NCI-H2227 (cell line): Measurements from ENCODE around the gene PDCD1.
"Not testable (repeated sequence)": the region's sequence is repeated elsewhere in the genome, so short reads cannot be mapped to it uniquely, and the experiment has no call there.

Source experiments
- DNase-seq: peaks from one replicate; lab custom pipeline; 2025; ENCODE audit not compliant: unreplicated experiment; lab: John Stamatoyannopoulos, UW

The PDCD1 gene

DNA sequence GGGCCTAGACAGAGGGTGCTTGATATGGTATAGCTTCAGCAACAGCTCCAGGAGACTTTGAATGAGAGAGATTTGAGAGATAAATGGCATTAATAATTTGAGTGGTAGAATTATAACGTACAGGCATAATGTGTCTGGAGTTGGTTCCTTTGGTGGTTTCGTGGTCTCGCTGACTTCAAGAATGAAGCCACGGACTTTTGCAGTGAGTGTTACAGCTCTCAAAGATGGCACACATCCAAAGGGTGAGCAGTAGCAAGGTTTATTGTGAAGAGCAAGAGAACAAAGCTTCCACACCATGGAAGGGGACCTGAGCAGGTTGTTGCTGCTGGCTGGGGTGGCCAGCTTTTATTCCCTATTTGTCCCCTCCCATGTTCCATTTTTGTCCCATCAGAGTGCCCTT lies 23.1 kb downstream of the PDCD1 start:
- no peak for DNase-seq

- DNase-seq = no peak
Observed at GRCh38 chr2:241834527-241835210, 24.0 kb downstream of the PDCD1 start.

GRCh38 chr2:241833756-241834526 lies 24.8 kb downstream of the PDCD1 start:
- not testable (repeated sequence) for DNase-seq

DNA sequence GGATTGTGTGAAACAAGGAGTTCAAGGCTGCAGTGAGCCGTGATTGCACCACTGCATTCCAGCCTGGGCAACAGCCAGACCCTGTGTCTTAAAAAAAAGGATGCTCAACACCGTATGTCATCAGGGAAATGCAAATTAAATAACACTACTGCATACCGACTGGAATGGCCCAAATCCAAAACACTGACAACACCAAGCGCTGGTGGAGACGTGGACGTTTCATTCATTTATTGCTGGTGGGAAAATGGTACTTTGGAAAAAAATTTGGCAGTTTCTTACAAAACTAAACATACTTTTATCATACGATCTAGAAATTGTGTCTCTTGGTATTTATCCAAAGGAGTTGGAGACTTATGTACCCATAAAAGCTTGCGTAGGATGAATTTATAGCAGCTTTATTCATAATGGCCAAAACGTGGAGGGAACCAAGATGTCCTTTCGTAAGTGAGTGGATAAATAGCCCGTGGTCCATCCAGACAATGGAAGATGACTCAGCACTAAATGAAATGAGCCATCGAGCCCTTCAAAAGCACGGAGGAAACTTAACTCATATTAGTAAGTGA lies 25.5 kb downstream of the PDCD1 start:
- no peak for DNase-seq

DNA sequence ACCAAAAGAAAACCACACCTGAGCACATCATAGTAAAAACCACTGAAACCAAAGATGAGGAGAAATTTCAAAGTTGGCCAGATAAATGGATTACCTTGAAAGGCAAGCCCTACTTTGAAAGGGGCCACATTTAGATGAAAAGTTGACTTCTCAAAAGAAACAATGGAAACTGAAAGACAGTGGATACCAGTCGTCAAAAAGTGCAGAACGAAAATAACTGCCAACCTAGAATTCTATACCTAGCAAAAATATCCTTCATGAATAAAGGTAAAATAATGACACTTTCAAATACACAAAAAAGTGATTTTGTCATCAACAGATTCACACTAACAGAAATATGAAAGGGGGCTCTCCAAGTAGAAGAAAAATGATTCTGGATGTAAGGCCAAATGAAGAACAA lies 31.3 kb downstream of the PDCD1 start:
- DNase-seq = no peak

DNA sequence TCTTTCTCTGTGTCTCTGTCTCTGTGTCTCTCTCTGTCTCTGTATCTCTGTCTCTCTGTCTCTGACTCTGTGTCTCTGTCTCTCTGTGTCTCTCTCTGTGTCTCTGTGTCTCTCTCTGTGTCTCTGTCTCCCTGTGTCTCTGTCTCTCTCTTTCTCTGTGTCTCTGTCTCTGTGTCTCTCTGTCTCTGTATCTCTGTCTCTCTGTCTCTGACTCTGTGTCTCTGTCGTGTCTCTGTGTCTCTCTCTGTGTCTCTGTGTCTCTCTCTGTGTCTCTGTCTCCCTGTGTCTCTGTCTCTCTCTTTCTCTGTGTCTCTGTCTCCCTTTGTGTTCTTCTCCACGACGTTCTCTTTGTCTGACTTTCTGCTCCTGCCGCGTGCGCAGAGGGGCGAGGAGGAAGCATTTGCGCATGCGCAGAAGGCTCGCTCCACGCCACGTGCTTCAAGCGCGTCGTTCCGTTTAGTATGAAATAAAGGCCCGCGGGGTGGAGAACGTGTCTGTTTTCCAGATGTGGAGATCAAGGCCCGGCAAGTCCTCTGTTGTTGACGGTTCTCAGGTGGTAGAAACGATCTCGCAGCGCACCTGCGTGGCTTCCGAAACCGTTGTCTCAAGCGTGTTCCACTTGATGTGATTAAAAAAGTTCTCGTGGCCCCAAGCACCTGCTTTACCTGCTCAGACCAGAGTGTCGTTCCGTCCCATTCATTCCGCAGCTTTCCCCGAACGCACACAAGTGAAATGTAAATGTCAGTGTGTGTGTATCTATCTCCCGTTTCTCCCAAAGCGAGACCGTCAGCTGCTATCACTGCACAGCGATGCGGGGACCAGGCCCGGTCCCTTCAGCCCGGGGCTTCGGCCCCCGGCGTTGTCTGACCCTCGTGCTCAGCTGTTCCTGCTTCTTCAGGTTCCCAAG lies 34.9 kb downstream of the PDCD1 start:
- not testable (repeated sequence) for DNase-seq

DNA sequence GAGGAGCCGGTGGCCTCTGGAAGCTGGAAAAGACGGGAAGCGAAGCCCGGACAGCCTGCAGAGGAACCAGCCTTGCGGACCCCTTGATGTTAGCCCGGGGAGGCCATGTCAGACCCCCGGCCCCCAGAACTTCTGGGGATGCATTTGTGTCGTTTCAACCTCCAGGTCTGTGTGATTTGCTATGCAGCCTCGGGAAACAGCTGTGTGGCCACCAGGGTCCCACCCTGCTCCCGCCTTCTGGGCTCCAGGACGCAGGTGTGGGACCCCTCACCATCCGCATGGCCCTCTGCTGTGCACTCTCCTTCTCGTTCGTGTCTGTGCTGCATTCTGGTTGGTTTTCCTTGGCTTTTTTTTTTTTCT lies 36.5 kb downstream of the PDCD1 start:
- no peak for DNase-seq

DNA sequence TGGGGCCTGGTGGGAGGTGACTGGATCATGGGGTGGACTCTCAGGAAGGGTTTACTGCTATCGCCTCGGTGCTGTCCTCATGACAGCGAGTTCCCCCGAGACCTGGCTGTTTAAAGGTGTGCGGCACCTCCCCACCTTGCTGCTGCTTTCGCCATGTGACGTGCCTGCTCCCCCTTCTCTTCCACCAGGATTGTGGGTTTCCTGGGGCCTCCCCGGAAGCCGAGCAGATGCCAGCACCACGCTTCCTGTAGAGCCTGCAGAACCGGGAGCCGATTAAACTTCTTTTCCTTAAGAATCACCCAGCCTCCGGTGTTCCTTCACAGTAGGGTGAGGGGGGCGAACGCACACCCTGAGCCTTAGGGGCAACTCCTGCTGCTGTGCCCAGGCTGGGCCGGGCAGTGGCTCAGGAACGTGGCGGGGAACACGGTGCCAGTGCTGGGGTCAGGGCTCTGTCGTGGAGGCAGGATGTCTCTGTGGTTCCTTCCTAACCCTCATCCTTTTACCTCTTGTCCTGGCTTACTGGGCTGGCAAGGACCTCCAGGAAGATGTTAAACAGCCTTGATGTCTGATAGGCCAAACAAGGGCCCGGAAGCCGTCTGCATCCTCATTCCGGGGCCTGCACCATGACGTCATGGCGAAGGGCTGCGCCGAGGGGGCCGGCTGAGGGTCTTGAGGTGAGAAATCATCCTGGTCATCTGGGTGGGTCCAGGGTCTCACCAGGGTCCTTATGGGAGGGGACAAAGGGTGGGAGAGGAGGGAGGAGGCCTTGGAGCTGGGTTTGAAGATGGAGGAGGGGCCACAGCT lies 37.0 kb downstream of the PDCD1 start:
- DNase-seq = no peak

DNA sequence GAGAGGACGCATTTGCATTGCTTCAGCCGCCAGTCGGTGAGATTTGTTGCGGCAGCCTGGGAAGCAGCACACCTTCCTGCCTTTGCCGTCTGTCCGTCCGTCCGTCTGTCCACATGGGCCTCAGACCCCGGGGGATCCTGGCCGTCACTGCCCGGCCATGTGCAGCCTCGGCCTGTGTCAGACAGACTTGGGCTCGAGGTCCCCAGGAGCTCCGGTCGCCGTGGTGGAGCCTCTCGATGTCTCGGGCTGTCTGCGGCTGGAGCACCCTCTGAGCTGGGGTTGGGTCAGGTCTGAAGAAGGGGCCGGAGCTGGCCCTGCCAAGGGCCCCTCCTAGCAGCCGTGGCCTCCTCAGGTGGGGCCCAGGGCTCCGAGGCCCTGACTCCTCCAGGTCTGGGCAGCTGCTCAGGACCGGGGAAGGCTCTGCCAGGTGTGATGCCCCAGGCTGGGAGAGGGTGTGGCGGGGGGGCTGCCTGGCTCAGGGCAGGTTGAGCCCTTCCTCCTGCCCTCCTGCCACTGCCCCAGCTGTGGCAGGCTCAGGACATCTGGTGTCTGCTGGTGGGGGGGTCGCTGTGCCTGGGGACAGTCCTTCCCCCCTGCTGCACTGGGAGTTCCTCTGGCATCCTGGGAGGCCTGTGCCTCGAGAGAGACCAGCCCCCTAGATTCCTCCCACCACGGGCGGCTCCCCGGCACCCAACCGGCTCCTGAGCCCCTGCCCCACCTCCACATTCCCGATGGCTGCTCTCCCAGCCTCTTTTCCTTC lies 37.9 kb downstream of the PDCD1 start:
- no peak for DNase-seq

DNA sequence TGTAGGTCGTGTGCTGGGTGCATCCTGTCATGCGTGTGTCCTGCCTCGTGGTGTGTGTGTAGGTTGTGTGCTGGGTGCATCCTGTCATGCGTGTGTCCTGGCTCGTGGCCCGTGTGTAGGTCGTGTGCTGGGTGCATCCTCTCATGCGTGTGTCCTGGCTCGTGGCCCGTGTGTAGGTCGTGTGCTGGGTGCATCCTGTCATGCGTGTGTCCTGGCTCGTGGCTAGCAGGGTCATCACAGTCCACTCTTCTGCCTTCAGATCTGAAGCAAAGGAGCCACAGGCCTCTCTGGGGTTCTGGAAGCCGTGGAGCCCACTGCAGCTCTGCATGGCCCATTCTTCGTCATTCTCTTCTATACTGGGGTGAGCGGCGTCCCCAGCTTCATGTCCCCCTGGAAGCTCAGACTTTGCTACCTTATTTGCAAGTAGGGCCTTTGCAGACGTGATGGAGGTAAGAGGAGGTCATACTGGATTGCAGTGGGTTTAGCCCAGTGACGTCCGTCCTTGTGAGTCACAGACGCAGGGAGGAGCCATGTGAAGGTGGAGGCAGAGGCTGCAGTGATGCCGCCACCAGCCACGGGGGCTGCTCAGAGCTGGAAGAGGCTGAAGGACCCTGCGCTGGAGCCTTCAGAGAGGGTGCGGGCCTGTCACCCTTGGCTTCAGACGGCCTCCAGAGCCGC lies 38.6 kb downstream of the PDCD1 start:
- not testable (repeated sequence) for DNase-seq

GRCh38 chr2:241818943-241819270 lies 39.8 kb downstream of the PDCD1 start:
- DNase-seq = no peak

DNA sequence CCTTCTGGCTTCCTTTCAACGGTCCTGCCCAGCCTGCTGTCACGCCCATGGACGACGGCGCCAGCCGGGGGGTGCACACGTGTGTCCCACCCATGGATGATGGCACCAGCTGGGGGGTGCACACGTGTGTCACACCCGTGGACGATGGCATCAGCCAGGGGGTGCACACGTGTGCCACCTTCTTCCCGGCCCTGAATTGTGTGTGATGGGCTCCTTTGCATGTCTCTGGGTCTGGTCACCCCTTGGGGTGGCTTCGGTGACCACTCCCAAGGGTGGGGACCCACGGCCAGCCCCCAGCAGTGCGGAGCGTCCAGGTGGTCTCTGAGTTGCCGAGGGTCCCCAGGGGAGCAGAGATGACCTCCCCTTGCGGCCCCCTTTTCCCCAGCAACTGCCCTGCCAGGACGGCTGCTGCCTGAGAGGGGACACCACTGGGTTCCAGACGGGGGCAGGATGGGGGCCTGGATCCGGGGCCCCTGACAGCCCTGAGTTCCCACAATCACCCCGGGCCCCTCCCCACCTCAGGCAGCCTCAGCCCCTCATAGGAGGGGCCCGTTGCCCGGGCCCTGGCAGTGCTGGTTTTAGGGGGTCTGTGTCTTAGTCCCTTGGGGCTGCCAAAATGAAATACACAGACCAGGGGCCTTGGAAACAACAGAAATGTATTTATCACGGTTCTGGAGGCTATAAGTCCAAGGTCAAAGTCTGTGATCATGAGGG lies 40.3 kb downstream of the PDCD1 start:
- no peak for DNase-seq

DNA sequence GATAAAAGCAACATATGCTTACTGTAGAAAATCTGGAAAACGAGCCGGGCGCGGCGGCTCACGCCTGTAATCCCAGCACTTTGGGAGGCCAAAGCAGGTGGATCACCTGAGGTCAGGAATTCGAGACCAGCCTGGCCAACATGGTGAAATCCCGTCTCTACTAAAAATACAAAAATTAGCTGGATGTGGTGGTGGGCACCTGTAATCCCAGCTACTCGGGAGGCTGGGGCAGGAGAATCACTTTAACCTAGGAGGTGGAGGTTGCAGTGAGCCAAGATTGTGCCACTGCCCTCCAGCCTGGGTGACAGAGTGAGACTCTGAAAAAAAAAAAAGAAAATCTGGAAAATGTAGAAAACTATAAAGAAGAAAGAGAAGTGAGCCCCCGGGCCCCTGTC lies 40.9 kb downstream of the PDCD1 start:
- DNase-seq = not testable (repeated sequence)

- DNase-seq = no peak
Observed at GRCh38 chr2:241817126-241817820, 41.4 kb downstream of the PDCD1 start.

GRCh38 chr2:241816431-241817121 lies 42.1 kb downstream of the PDCD1 start:
- DNase-seq = no peak

- no peak for DNase-seq
Observed at GRCh38 chr2:241815477-241816430, 42.9 kb downstream of the PDCD1 start.
